ENCODE data around the gene TTC34.
"Not testable (repeated sequence)": the region's sequence is repeated elsewhere in the genome, so short reads cannot be mapped to it uniquely, and the experiment has no call there.

TTC34 gene

DNA sequence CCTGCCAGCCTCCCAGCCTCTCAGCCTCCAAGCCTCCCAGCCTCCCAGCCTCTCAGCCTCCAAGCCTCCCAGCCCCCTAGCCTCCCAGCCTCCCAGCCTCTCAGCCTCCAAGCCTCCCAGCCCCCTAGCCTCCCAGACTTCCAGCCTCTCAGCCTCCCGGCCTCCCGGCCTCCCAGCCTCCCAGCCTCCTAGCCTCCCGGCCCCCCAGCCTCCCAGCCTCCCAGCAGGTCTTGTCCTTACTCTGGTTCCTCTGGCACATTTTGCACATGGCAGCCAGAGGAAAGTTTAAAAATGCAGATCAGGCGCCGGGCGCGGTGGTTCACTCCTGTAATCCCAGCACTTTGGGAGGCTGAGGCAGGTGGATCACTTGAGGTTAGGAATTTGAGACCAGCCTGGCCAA, 2.5 kb downstream of the TTC34 start:
- not testable (repeated sequence) for DNase-seq (ENCODE audit: low spot score)

DNA sequence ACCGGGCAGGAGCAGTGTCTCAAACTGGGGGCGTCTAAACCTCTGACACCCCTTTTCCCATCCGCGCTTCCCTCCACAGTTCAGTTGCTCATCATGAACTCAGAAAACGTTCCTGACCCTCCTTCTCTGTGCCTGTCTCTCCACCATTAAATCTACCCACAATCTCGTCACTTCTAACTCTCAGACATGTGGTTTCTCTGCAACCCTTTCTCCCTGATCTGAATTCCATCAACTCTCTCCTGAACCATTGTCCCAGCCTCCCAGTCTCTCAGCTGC, 3.8 kb downstream of the TTC34 start:
- no peak for DNase-seq (ENCODE audit: low spot score)

DNA sequence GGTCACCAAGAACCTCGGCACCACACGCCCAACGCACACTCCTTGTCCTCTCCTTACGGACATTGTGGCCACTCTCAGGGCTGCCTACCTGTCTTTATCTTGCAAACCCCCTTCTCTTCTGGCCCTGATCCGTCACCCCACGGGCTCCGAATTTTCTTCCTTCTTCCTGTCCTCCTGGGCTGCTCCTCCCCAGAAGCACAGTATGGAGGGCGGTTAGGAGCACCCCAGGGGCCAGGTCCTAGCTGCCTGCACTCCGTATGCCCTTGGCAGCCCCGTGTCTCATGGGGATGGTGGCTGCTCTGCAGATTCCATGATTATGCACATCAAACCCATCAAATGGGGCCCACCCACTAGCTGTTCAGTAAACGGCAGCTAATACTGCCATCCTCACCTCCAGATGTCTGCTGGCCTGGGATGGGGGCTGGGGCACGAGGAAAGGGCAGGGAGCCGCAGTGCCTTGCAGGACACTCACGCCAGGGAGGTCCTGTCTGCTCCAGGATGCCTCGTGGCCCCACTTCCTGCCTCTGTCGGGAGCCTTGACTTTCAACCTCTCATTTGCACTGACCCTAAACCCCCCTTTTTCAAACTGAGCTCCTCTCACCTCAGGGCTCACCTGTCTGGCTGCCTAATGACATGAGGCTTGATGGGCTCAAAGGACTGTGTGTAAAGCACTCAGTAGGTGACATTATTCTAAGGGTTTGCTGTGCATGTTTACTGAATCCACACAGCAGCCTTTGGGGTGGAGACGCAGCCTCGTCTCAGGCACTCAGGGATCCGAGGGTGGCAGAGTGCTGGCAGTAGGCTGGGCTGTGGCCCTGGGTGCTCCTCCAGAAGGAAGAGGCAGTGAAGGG, 4.4 kb downstream of the TTC34 start:
- no peak for DNase-seq (ENCODE audit: low spot score)

DNA sequence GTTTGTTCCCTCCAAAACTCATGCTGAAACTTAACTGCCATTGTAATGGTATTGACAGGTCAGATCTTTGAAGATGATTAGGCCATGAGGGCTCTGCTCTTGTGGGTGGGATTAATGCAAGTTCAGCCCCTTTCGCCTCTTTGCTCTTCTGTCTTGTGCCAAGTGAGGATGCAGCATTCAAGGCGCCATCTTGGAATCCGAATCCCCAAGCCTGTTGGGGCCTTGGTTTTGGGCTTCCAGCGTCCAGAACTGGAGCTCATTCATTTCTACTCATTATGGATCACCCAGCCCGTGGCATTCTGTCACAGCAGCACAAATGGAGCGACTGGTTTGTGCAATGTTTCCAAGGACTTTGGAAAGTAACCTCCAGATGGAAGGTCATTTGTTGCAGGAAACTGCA, 5.6 kb downstream of the TTC34 start:
- DNase-seq (ENCODE audit: low spot score), result no peak

DNA sequence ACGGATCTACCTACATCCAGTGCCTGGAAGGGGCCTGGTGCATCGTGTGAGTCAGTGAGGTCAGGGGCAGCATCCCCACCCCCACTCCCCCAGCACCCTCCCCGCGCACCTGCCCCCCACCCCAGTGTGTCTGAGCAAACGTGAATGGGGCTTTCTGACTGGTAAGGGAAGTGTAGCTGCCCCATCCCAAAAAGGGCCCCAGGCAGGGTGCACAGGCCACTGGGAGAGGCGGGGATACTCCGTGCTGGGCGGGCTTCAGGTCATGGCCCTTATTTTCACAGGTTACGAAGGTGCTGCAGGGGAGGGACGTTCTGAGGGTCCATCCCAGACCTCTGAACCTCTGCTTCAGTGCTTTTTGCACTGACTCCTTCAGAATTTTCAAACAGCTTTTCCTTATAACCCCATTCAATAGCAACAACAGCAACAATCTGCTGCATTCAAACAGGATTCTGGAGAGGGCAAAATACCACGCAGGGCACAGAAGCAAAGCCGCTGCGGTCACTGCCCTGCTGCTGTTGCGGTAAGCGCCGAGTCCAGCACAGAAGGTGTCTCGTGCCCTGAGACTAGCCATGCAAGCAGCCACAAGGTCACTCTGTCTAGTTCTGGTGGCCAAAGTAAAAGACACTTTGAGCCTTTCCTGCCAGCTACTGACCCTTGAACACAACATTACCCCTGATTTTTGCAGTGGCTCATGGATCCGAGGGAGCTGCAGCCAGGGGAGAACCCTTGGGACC, 10.3 kb downstream of the TTC34 start:
- no peak for DNase-seq (ENCODE audit: low spot score)

DNA sequence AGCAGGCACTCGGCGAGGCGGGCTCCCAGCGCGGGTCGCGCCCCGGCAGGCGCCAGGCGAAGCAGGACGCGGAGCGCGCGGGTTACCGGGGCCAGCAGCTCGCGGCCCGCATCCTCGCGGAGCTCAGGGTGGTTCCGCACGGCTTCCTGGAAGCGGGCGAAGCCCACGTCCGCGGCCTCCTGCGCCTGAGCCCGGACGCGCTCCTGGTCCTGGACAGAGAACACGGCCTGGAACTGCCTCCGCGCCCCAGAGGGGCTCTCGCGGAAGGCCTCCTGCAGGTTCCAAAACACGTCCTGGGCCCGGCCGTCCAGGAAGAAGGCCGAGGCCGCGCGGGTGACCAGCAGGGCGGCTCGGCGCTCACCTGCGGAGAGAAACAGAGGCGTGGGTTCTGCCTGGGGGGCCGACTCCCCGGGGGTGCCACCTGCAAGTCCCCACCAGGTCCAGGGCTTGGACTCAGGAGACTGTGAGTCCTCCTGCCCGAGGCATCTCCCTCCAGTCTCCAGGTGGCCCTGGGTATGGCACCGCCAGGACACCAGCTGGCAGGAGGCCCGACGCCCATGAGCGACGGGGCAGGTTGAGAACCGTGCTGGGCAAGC, 11.4 kb downstream of the TTC34 start:
- no peak for DNase-seq (ENCODE audit: low spot score)

DNA sequence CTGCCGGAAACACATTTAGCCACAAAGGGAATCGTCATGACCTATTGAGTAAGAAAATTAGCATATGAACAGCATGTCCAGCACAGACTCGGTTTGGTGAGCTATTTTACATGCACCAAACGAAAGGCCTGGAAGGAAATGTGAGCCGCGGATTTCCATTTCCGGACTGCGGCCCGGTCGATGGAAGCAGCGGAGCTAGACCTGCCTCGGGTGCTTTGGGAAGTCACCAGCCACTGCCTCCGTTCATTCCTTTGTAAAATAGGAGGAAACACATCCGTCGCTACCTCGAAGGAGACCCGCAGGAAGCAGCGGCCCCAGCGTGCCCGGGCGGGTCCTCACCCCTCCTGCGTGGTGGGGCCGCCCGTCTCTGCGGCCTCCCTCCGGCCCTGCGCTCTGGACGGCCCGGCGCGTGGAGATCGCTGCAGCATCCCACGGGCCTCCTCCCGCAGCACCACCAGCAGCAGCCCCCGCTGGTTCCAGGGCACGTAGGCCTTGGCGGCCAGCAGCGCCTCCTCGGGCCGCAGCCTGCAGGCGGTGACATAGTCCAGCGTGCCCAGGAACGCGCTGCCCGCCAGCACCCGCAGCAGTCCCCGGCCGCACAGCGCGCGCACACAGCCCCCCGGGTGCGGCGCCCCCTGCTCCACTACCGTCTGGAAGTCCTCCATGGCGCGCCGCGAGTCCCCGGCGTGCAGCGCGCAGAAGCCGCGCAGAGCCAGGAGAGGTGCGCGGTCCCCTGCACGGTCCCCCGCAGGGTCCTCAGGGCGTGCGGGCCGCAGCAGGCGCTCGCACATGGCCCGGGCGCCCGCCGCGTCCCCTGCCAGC, 12.1 kb downstream of the TTC34 start:
- no peak for DNase-seq (ENCODE audit: low spot score)

DNA sequence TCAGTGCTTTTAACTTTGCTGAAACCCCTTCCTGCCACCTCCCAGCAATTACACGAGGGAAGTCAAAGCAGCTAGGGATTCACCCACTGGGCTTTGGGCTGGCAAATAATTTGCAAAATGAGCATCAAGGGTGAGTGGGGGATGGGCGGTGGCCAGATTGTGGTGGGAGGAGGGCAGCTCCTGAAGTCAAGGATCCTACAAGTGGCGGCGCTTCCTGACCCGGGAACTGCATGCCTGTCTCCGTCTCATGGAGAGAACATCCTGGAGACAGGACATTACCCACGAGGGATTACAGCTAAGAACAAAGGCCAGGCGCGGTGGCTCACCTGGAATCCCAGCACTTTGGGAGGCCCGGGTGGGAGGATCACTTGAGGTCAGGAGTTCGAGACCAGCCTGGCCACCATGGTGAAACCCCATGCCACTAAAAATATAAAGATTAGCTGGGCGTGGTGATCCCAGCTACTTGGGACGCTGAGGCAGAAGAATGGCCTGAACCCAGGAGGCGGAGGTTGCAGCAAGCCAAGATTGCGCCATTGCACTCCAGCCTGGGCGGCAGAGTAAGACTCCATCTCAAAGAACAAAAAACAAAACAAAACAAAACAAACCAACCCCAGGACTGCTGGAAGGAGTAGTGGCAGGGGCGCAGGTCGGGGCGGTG, 12.9 kb downstream of the TTC34 start:
- no peak for DNase-seq (ENCODE audit: low spot score)

DNA sequence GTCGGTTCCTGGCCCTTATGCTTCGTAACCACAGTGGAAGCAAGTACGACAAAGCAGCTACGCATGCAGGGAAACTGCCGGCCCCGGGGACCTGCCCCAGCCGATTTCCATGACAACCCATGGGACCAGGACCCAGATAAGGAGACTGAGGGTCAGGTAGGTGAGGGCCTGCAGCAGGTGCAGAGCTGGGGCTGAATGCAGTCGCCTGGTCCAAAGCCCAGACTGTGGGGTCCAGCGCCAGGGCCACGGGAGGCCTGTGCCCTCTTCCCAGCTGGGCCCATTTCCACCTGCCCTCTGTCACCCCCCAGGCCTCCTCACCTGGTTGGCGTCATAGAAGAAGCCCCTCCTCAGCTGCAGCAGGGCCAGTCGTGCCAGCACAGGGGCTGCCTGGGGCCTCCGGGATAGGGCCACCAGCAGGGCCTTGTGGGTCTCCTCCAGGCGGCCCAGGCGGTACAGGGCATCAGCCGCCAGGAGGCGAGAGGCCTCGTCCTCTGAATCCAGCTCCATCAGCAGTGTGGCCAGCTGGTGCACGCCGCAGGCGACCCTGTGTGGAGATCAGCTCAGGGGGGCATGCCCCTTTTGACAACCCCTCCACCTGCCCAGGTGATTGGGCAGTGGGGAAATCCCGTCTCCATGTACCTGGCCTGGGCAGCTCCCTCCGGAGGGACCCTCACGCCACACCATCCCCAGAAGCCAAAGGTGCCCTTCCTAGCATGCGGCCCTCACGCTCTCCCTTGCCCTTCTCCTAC, 14.2 kb downstream of the TTC34 start:
- no peak for DNase-seq (ENCODE audit: low spot score)

DNA sequence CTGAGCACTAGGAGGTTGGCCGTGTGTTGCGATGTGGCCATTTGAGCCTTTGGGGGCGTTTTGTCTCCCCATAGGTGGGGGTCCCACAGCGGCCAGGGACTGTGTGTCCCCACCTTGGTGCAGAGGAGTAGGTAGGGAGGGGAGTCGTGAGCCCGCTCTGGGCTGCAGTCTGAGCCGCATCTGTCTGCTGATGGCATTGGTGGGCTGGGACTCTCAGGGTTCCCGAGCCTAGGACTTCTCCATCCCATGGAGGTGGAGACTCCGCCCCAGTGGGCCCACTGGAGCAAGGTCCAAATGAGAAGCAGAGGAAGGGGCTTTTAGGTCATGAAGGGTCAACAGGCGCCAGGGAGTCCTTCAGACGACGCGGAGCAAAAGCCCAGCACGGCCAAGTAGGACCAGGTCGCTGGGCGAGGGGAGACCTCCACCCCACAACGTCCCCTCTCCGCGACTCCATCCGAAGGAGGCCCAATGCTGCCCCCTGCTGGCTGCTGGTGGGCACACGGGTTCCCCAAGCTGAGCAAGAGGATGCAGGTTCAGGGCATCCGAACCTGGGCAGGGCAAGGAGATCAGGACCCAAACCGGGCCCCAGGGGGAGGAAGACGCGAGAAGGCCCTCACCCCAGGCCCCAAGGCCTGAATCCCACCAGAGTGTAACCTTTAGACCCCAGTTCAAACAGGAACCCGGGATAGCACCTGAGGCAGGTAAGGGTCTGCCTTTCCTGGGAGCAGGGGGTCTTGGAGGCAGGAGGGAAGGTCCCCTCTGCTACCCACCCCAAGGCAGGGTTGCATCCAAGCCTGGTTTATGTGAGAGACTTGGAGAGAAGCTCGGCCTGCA, 14.9 kb downstream of the TTC34 start:
- DNase-seq (ENCODE audit: low spot score), result peak; percentile 13

DNA sequence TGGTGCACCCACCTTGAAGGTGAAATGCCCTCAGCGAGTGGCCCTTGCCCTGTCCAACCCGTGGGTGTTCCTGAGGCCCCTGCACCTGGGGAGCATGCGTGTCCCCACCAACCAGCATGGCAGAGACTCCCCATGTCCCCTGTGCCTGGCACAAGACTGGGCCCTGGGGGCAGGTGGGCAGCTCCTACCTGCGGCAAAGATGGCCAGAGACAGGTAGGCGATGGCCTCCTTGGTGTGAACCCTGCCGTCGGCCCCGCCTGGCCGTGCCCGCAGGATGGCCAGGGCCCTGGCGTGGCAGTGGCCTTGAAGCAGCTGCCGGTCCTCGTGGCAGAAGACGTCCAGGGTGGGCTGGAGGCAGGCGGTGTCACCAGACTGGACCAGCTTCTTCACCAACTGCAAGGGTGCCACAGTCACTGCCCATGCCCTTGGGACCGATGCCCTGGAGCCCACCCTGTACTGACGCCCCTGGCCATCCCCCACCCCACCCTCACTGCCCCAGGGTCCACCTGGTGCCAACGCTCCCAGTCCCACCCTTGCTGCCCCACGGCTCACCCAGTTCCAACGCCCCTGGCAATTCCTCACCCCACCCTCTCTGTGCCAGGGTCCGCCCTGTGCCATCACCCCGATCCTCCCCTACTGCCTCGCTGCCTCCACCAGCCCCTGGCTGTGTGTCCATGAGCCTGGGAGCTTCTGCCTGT, 15.7 kb downstream of the TTC34 start:
- no peak for DNase-seq (ENCODE audit: low spot score)

DNA sequence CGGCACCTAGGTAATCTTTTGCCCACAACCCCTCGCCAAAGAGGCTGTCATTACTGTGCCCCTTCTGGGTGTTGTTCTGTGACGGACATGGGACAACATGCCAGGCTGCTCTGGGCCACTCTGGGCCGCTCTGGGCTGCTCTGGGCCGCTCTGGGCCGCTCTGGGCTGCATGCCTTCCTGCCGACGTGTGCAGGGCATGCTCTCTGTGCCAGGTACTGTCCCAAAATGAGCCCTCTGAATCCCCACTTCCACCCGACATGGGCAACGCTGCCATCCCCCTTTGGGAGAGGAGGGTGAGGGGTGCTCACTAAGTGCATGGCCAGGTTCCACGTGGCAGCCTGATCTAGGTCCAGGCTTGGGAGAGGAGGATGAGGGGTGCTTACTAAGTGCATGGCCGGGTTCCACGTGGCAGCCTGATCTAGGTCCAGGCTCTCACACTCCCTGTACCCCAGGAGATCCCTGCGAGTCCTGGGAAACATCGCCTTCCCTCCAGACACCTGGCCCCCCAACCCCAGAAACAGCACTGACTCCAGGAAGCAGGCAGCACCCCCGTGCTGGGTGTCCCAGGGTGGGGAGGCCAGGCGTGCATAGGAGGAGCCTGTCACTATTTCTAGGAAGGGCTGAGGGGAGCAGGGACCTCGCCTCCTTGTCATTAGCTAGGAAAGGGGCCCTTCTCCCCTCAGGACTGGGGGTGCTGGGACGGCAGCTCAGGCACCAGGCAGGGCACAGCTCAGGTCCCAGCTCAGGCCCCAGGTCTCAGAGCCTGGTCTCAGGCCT, 16.5 kb downstream of the TTC34 start:
- DNase-seq (ENCODE audit: low spot score), result no peak

DNA sequence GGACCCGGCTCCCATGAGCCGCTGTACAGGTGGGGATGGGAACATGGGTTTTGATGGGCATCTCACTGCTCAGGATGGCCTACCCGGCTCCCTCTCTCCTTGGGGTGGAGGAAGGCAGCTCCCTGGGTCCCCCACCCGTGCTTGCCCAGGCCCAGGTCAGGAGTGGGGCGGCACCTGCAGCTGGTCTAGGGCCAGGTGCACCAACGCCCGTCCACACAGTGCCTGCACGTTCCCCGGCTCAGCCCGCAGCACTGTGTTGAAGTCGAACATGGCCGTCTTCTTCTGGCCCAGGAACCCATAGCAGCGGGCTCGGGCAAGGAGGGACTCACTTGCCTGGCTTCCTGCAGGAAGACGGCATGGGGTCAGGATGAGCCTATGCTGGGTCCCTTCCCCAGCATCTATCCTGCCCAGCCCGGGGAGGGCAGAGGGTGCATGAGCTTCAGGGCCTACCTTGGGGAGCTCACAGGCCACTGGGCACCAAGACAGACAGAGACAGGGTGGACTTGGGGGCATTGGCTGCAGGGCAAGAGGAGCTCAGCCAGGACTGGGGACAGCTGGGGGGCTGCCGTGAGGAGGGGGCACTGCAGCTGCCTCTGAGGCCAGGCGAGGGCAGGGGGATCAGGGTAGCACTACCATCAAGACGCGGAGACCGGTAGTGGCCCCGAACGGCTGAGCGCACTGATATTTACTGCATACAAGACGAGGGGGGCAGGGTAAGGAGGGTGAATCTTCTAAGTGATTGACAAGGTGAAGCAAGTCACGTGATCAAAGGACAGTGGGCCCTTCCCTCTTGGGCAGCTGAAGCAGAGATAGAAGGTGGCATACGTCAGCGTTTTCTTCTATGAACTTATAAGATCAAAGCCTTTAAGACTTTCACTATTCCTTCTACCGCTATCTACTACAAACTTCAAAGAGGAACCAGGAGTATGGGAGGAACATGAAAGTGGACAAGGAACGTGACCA, 17.8 kb downstream of the TTC34 start:
- no peak for DNase-seq (ENCODE audit: low spot score)

DNA sequence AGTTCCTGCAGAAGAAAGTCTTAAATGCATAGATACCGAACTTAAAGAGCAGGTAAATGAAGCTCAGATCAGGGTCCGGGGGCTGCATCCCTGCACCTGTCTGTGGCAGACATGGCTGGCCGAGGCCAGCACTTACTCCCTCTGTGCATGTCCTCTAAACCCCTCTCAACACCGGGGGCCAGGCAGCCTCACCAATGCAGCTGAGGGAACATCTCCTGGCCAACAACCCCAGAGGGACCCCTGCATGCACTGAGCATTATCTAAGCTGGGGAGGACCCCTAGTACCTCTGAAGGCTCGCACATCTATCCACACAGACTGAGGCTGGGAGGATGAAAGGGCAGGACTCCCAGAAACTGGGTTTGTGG, 18.4 kb downstream of the TTC34 start:
- no peak for DNase-seq (ENCODE audit: low spot score)

DNA sequence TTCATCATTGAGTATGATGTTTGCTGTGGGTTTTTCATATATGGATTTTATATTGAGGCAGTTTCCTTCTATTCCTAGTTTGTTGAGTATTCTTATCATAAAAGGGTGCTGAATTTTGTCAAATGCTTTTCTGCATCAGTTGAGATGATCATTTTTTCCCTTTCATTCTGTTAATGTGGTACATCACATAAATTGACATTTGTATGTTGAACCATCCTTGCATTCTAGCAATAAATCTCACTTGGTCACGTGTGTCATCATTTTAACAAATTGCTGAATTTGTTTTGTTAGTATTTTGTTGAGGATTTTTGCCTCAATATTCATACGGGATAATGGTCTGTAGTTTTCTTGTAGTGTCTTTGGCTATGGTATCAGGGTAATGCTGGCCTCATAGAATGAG, 19.9 kb downstream of the TTC34 start:
- DNase-seq (ENCODE audit: low spot score), result no peak

DNA sequence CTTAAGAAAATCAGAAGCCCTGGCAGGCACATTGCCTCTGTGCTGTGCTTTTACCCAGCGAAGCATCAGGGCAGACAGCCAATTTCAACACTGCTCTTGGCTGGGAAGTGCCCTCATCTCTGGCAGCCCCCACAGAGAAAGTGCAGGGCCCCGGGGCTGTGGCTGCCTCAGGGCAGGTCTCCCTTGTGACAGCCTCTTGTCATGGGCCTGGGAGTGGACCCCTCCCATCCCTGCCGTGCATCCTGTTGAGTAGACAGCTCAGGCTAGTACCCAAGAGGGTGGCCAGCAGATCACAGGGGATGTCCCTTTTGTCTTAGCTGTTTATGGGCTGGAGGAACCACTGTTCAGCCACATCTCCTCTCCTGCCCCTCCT, 23.3 kb downstream of the TTC34 start:
- DNase-seq (ENCODE audit: low spot score), result no peak

DNA sequence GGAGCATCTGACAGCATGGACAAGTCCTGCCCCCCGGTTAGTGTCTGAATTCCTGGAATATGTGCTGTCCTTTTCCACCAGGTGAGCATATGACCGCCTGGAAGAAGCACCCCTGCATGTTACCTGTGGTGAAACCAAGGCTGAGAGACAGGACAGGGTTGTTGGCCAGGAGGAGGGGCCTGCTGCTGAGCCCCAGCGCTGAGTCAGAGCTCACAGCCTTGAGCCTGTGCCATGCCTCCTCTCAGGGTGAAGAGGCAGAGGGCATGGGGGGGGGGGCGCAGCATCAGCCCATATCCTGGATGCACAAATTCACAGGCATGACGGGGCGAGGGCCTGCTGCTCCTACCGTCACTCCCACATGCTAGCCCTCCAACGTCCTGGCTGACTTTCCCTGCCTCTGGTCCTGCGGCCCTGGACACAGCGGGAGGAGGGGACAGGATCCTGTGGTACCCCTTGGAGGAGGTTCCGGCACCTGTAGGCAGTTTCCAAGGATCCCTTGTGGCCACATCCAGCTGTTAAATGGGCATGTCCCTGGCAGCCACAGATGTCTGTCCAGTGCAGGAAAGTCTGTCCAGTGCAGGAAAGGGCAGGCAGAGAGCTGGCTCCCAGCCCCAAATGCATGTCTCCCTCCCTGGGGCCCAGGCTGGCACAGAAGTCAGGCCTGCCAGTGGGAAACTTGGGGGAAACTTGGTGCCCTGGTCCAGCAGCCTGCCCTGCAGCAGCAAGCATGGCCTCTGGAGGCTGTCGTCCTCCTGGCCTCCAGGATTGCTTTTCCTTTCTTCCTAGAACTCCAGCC, 23.9 kb downstream of the TTC34 start:
- no peak for DNase-seq (ENCODE audit: low spot score)
